H9 (cell line): ENCODE results near the gene TAF4. TPM values are rescaled to one million over a fixed set of nuclear protein-coding genes. Genes with fewer than 3 reads are reported as not detected.

Experiments used
- DNase-seq: peaks from one replicate; pipeline ENCODE4 v3.0.0-alpha.2; 2017
- H2AFZ ChIP-seq: one replicate; pipeline ENCODE4 v1.6.1; 2013; ENCODE audit warnings: mild to moderate bottlenecking, low read length, control low read depth, moderate library complexity
- H2AK5ac ChIP-seq: 2 replicates; pipeline ENCODE4 v1.6.1; 2013; ENCODE audit warnings: low read length, control low read depth, mixed read lengths; ENCODE audit not compliant: insufficient read length
- H2BK120ac ChIP-seq: one replicate; pipeline ENCODE4 v1.6.1; 2013; ENCODE audit warnings: low read depth, mild to moderate bottlenecking, low read length, control low read depth, inconsistent platforms; ENCODE audit not compliant: poor library complexity, severe bottlenecking
- H2BK12ac ChIP-seq: 2 replicates; pipeline ENCODE4 v1.6.1; 2013; ENCODE audit warnings: low read length, control low read depth, mixed read lengths, low read depth; ENCODE audit not compliant: insufficient read length
- H2BK15ac ChIP-seq: 2 replicates; pipeline ENCODE4 v1.6.1; 2013; ENCODE audit warnings: low read depth, low read length, control low read depth
- H2BK20ac ChIP-seq: one replicate; pipeline ENCODE4 v1.6.1; 2013; ENCODE audit warnings: low read depth, mild to moderate bottlenecking, low read length, control low read depth, inconsistent platforms; ENCODE audit not compliant: poor library complexity, severe bottlenecking
- H2BK5ac ChIP-seq: 2 replicates; pipeline ENCODE4 v1.6.1; 2013; ENCODE audit warnings: low read length, control low read depth, mixed read lengths; ENCODE audit not compliant: insufficient read length
- H3K14ac ChIP-seq: 2 replicates; pipeline ENCODE4 v1.6.1; 2013; ENCODE audit warnings: low read length, control low read depth; ENCODE audit not compliant: insufficient read depth
- H3K18ac ChIP-seq: 2 replicates; pipeline ENCODE4 v1.6.1; 2013; ENCODE audit warnings: low read depth, mild to moderate bottlenecking, mixed read lengths, low read length, control low read depth; ENCODE audit not compliant: insufficient read length
- H3K23ac ChIP-seq: 2 replicates; pipeline ENCODE4 v1.6.1; 2013; ENCODE audit warnings: low read length, control low read depth, mixed read lengths, low read depth; ENCODE audit not compliant: insufficient read length
- H3K23me2 ChIP-seq: 2 replicates; pipeline ENCODE4 v1.6.1; 2013; ENCODE audit warnings: low read depth, mild to moderate bottlenecking, mixed read lengths, low read length, control low read depth; ENCODE audit not compliant: insufficient read length, poor library complexity, severe bottlenecking
- H3K27ac ChIP-seq: 2 replicates; pipeline ENCODE4 v1.5.1; 2013; ENCODE audit warnings: low read length, control low read depth, mixed read lengths, low read depth; ENCODE audit not compliant: insufficient read length
- H3K27me3 ChIP-seq: 2 replicates; pipeline ENCODE4 v1.6.1; 2013; ENCODE audit warnings: low read length, control low read depth, inconsistent platforms; ENCODE audit not compliant: insufficient read depth
- H3K4ac ChIP-seq: 2 replicates; pipeline ENCODE4 v1.6.1; 2013; ENCODE audit warnings: low read depth, mild to moderate bottlenecking, control low read depth, inconsistent platforms, low read length, moderate library complexity
- H3K4me1 ChIP-seq: 2 replicates; pipeline ENCODE4 v1.6.1; 2013; ENCODE audit warnings: low read length, control low read depth, inconsistent platforms; ENCODE audit not compliant: insufficient read depth
- H3K4me2 ChIP-seq: 2 replicates; pipeline ENCODE4 v1.6.1; 2013; ENCODE audit warnings: low read length, control low read depth, mixed read lengths; ENCODE audit not compliant: insufficient read length, insufficient read depth
- H3K56ac ChIP-seq: 2 replicates; pipeline ENCODE4 v1.6.1; 2013; ENCODE audit warnings: low read depth, mild to moderate bottlenecking, mixed read lengths, low read length, control low read depth; ENCODE audit not compliant: insufficient read length
- H3K79me1 ChIP-seq: 2 replicates; pipeline ENCODE4 v1.6.1; 2013; ENCODE audit warnings: low read depth, mild to moderate bottlenecking, moderate library complexity, low read length, control low read depth, inconsistent platforms; ENCODE audit not compliant: insufficient read depth, poor library complexity, severe bottlenecking
- H3K79me2 ChIP-seq: 2 replicates; pipeline ENCODE4 v1.6.1; 2013; ENCODE audit warnings: low read length, control low read depth, inconsistent platforms; ENCODE audit not compliant: insufficient read depth
- H3K9ac ChIP-seq: 2 replicates; pipeline ENCODE4 v1.6.1; 2013; ENCODE audit warnings: low read length, control low read depth, mixed read lengths; ENCODE audit not compliant: insufficient read length; ENCODE audit errors: extremely low read depth
- H3K9me3 ChIP-seq: one replicate; pipeline ENCODE4 v1.6.1; 2013; ENCODE audit warnings: low read depth, low read length, inconsistent platforms; ENCODE audit not compliant: control insufficient read depth
- H3T11ph ChIP-seq: one replicate; pipeline ENCODE4 v1.6.1; 2013; ENCODE audit warnings: mild to moderate bottlenecking, low read length, control low read depth, inconsistent platforms
- H4K20me1 ChIP-seq: one replicate; pipeline ENCODE4 v1.6.1; 2013; ENCODE audit not compliant: control insufficient read depth, insufficient read length, insufficient read depth
- H4K5ac ChIP-seq: 2 replicates; pipeline ENCODE4 v1.6.1; 2013; ENCODE audit warnings: low read depth, mild to moderate bottlenecking, mixed read lengths, low read length, control low read depth; ENCODE audit not compliant: insufficient read length
- H4K8ac ChIP-seq: replicated peaks from 2 replicates; pipeline ENCODE4 v1.6.1; 2013; ENCODE audit warnings: low read length, control low read depth, mixed read lengths, low read depth; ENCODE audit not compliant: insufficient read length
- H4K91ac ChIP-seq: 2 replicates; pipeline ENCODE4 v1.6.1; 2013; ENCODE audit warnings: low read depth, mild to moderate bottlenecking, moderate library complexity, mixed read lengths, low read length, control low read depth; ENCODE audit not compliant: insufficient read length
- H3K27ac Mint-ChIP-seq, 3 experiments: 2 replicates in 2 of 3; 3 replicates in 1 of 3; pipeline ENCODE4 v1.8.0; 2020 to 2021; ENCODE audit warnings: mixed read lengths in 3 of 3, mild to moderate bottlenecking in 1 of 3, moderate library complexity in 1 of 3
- H3K27me3 Mint-ChIP-seq: 2 replicates; pipeline ENCODE4 v1.8.0; 2021; ENCODE audit warnings: low read depth, mild to moderate bottlenecking, moderate library complexity, mixed read lengths
- H3K36me3 Mint-ChIP-seq, 3 experiments: 2 replicates in 2 of 3; 3 replicates in 1 of 3; pipeline ENCODE4 v1.8.0; 2020 to 2021; ENCODE audit warnings: low read depth in 3 of 3, mixed read lengths in 3 of 3; ENCODE audit not compliant: insufficient read depth in 1 of 3
- H3K4me1 Mint-ChIP-seq, 2 experiments: 2 replicates each; pipeline ENCODE4 v1.8.0; 2020; ENCODE audit warnings: mixed read lengths in 2 of 2
- H3K4me3 Mint-ChIP-seq, 2 experiments: 2 replicates in 1 of 2; 3 replicates in 1 of 2; pipeline ENCODE4 v1.8.0; 2020 to 2021; ENCODE audit warnings: mild to moderate bottlenecking in 2 of 2, mixed read lengths in 2 of 2, moderate library complexity in 1 of 2
- H3K9me3 Mint-ChIP-seq, 2 experiments: 2 replicates in 1 of 2; 3 replicates in 1 of 2; pipeline ENCODE4 v1.8.0; 2020; ENCODE audit warnings: mild to moderate bottlenecking in 2 of 2, mixed read lengths in 2 of 2, moderate library complexity in 1 of 2
- WGBS: extraction: QIAGEN DNeasy Blood & Tissue Kit; methylation state at CpG from one replicate; pipeline ENCODE4 v1.1.7; 2013; ENCODE audit warnings: missing lambda C conversion rate, low lambda C conversion rate, mixed read lengths; ENCODE audit not compliant: insufficient read length; ENCODE audit errors: extremely low coverage; 5-methylcytosine and 5-hydroxymethylcytosine counted together
- total RNA-seq: library from RNA; stranded (reverse); gene quantifications from 2 replicates; pipeline ENCODE4 v1.2.1, GENCODE V29; 2021
- TF ChIP-seq, protein P1 (sequence below): fragments of 200-600 bp; sonication (generic); conservative IDR thresholded peaks from 3 replicates; pipeline ENCODE4 v1.8.0; 2021; ENCODE audit warnings: antibody characterized with exemption, mild to moderate bottlenecking

Gene TAF4
- total RNA-seq, 1 experiment from 2014 or later: 30.8 TPM

DNA sequence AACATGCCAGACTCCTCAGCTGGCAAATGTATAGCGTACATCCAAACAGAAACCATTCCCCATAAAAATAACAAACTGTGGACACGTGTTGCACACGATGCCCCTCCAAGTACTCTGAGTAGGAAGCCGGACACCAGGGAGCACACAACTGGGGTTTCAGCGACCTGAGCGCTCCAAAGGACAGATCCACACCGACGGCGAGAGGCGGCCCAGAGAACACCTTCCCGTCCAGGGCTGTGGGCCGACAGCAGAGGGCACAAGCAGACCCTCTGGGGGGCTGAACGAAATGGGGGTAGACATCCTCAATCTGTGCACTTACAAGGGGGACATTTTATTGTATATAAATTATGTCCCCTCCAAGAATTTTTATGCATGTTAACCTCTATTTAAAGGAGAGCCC lies 24.7 kb downstream of the TAF4 start:
- Histone ChIP-seq H4K8ac (no peak overlapping the region), H3K9me3 (no peaks in the 10 kb centered on the region), H3K23me2 (no peaks in the 10 kb centered on the region), H3K4ac (no peak overlapping the region), H3K27me3 (no peaks in the 10 kb centered on the region), H2AFZ (no peak overlapping the region), H2BK12ac (no peak overlapping the region), H3K14ac (no peak overlapping the region), H2BK120ac (no peak overlapping the region), H4K5ac (no peak overlapping the region), H3K79me2 (peaks cover 36% of the 10 kb centered on the region; the same call in 1 of the 2 replicates), H3T11ph (no peak overlapping the region), H3K23ac (no peak overlapping the region), H3K18ac (no peak overlapping the region), H2BK15ac (no peak overlapping the region), H3K27ac (no peak overlapping the region), H3K4me1 (0 out of 2 replicates have a peak, but pooled peaks cover 2% of the 10 kb centered on the region), H3K79me1 (peaks cover 4% of the 10 kb centered on the region), H4K91ac (no peak overlapping the region), H3K4me2 (no peak overlapping the region), H4K20me1 (peaks cover 2% of the 10 kb centered on the region), H2BK20ac (no peak overlapping the region), H2AK5ac (no peak overlapping the region), H3K9ac (no peak overlapping the region), H2BK5ac (no peak overlapping the region), H3K56ac (no peak overlapping the region)
- Mint-ChIP-seq H3K4me3 (no peak overlapping the region), H3K9me3 (peaks cover 5 to 8% of the 10 kb centered on the region in 2 experiments; a peak in 4 of 5 replicates), H3K36me3 (peaks cover 6 to 16% (median 13%) of the 10 kb centered on the region in 3 experiments), H3K27ac (peak overlapping the region in 2 of 3 experiments; percentile 33 to 61; a peak in 2 of 7 replicates), H3K4me1 (peaks cover 58 to 60% of the 10 kb centered on the region in 2 experiments), H3K27me3 (no peaks in the 10 kb centered on the region; the same call in 1 of the 2 replicates)
- no CpG with 5 or more reads among the region's 13 CpGs for WGBS
- DNase-seq: no peak
- TF ChIP-seq, protein P1, sequence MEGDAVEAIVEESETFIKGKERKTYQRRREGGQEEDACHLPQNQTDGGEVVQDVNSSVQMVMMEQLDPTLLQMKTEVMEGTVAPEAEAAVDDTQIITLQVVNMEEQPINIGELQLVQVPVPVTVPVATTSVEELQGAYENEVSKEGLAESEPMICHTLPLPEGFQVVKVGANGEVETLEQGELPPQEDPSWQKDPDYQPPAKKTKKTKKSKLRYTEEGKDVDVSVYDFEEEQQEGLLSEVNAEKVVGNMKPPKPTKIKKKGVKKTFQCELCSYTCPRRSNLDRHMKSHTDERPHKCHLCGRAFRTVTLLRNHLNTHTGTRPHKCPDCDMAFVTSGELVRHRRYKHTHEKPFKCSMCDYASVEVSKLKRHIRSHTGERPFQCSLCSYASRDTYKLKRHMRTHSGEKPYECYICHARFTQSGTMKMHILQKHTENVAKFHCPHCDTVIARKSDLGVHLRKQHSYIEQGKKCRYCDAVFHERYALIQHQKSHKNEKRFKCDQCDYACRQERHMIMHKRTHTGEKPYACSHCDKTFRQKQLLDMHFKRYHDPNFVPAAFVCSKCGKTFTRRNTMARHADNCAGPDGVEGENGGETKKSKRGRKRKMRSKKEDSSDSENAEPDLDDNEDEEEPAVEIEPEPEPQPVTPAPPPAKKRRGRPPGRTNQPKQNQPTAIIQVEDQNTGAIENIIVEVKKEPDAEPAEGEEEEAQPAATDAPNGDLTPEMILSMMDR: no peak
